Breast epithelium (tissue), 4 donors: Measurements from ENCODE around the gene SAMD14. TPM values are rescaled to one million over a fixed set of nuclear protein-coding genes. Genes with fewer than 3 reads are reported as not detected.

Experiments
- DNase-seq, 2 donors: peaks; one replicate each; pipeline ENCODE4 v3.0.0-alpha.2; 2019; ENCODE audit warnings: low spot score in 2 of 2
- H3K27ac ChIP-seq, 2 donors: fragments of 200-600 bp; sonication (generic) in 1 of 2; one replicate each; pipeline ENCODE4 v1.5.1; 2016 to 2019; ENCODE audit warnings: mild to moderate bottlenecking in 1 of 2
- H3K27me3 ChIP-seq, 2 donors: fragments of 200-600 bp; sonication (generic) in 1 of 2; one replicate each; pipeline versions ENCODE4 v1.5.1 to v1.6.0; 2017 to 2019; ENCODE audit warnings: control low read depth in 1 of 2, mild to moderate bottlenecking in 1 of 2
- H3K36me3 ChIP-seq: fragments of 200-600 bp; one replicate; pipeline ENCODE4 v1.5.1; 2019
- H3K4me1 ChIP-seq, 2 donors: fragments of 200-600 bp; sonication (generic); one replicate each; pipeline ENCODE4 v1.5.1; 2016 to 2019; ENCODE audit warnings: control low read depth in 1 of 2
- H3K4me3 ChIP-seq, 3 donors: fragments of 200-600 bp; sonication (generic); 1 replicate in 2 of 3; 2 replicates in 1 of 3; pipeline ENCODE4 v1.5.1; 2016 to 2019; ENCODE audit warnings: mild to moderate bottlenecking in 3 of 3, moderate library complexity in 2 of 3
- H3K9me3 ChIP-seq, 2 donors: fragments of 200-600 bp; sonication (generic) in 1 of 2; one replicate each; pipeline ENCODE4 v1.5.1; 2016 to 2019; ENCODE audit warnings: control low read depth in 1 of 2
- CTCF ChIP-seq, 3 donors: fragments of 450-650 bp; IDR thresholded peaks; one replicate each; pipeline ENCODE4 v1.5.1; 2016 to 2017; ENCODE audit warnings: antibody characterized with exemption in 3 of 3, mild to moderate bottlenecking in 3 of 3, moderate library complexity in 3 of 3
- POLR2A ChIP-seq: fragments of 450-650 bp; IDR thresholded peaks from one replicate; pipeline ENCODE4 v1.6.1; 2016; ENCODE audit warnings: antibody characterized with exemption, mild to moderate bottlenecking, moderate library complexity
- POLR2AphosphoS5 ChIP-seq, 3 donors: sonication (generic); formaldehyde crosslinking; IDR thresholded peaks; one replicate each; pipeline ENCODE4 v1.6.1; 2017; ENCODE audit warnings: antibody characterized with exemption in 3 of 3
- intact Hi-C: fragments of 100-400 bp; cut with DNase I; formaldehyde crosslinking; loops from one replicate; pipeline ENCODE4 v1.15.1; 2023; ENCODE audit warnings: low total_unique reads
- total RNA-seq, 3 donors: library from RNA; depleted of rRNA; stranded (reverse); fragments of >200 nt; gene quantifications; one replicate each; pipeline ENCODE4 v1.1.0, GENCODE V29; 2016

SAMD14 gene
- total RNA-seq, 3 donors from 2014 or later, result 0.16 to 0.98 TPM; not detected in 1

DNA sequence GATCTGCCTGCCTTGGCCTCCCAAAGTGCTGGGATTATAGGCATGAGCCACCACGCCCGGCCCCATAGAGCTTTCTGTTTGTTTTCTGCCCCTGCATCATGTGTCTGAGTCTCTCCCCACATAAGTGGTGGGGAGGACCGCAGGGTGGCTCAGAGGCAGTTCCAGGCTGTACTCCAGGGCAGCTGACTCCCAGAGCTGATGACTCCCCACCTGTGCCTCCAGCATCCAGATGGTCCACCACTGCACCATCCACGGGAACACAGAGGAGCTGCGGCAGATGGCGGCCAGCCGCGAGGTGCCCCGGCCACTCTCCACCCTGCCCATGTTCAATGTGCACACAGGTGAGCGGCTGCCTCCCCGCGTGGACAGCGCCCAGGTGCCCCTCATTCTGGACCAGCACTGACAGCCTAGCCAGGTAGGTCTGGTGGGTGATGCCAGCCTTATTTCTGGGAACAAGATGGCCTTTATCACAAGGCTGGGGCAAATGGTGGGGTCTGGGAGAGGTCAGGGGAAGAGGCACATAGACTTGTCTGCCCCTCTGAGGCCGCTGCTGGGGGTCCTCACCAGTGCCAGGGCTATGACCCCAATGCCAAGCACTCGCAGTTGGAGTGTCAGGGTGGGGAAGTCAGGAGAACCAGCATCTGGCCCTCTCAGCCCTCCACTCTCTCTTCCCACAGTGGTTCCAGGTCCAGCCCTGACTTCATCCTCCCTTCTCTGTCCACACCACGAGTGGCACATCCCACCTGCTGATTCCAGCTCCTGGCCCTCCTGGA is 45.3 kb upstream of the SAMD14 start:
- intact Hi-C loops, result no loop called here
- no peaks in the 10 kb centered on the region for H3K27me3 ChIP-seq
- TF ChIP-seq POLR2AphosphoS5 (IDR thresholded peaks at IDR 0.05) (no peak), CTCF (IDR thresholded peaks at IDR 0.05) (no peak), POLR2A (no peak)
- H3K36me3 ChIP-seq, result no peaks in the 10 kb centered on the region
- no peak overlapping the region for H3K4me3 ChIP-seq
- H3K27ac ChIP-seq, result peak overlapping the region; percentile 36 to 50
- peaks cover 9 to 10% of the 10 kb centered on the region in 2 donors for H3K4me1 ChIP-seq
- no peaks in the 10 kb centered on the region for H3K9me3 ChIP-seq
- no peak for DNase-seq

DNA sequence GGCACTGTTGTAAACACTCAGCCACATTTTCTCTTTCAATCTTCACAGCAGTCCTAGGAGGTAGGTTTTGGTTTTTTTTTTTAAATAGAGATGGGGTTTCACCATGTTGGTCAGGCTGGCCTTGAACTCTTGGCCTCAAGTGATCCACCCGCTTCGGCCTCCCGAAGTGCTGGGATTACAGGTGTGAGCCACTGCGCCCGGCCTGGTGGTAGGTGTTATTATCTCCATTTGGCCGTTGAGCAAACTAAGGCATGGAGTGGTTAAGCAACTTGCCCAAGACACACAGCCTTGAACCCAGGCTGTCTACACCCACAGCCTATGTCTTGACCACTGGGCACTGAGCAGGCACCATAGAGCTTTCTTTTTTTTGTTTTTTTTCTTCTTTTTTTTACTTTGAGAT is 44.5 kb upstream of the SAMD14 start:
- intact Hi-C loops, result no loop called here
- TF ChIP-seq CTCF (IDR thresholded peaks at IDR 0.05) (no peak), POLR2A (no peak), POLR2AphosphoS5 (IDR thresholded peaks at IDR 0.05) (no peak)
- no peaks in the 10 kb centered on the region for H3K27me3 ChIP-seq
- H3K36me3 ChIP-seq, result no peaks in the 10 kb centered on the region
- peaks cover 9 to 10% of the 10 kb centered on the region in 2 donors for H3K4me1 ChIP-seq
- no peaks in the 10 kb centered on the region for H3K9me3 ChIP-seq
- DNase-seq, result no peak
- H3K27ac ChIP-seq, result no peak overlapping the region
- no peak overlapping the region for H3K4me3 ChIP-seq

GRCh38 chr17:50173335-50173941 is 43.5 kb upstream of the SAMD14 start:
- no peak overlapping the region for H3K4me3 ChIP-seq
- no peaks in the 10 kb centered on the region for H3K27me3 ChIP-seq
- no peaks in the 10 kb centered on the region for H3K36me3 ChIP-seq
- no peaks in the 10 kb centered on the region for H3K9me3 ChIP-seq
- intact Hi-C loops, result no loop called here
- H3K27ac ChIP-seq, result peak overlapping the region; percentile 77 to 88
- TF ChIP-seq POLR2AphosphoS5 (IDR thresholded peaks at IDR 0.05) (no peak), CTCF (IDR thresholded peaks at IDR 0.05) (no peak), POLR2A (no peak)
- H3K4me1 ChIP-seq, result peaks cover 8% of the 10 kb centered on the region in 2 donors
- DNase-seq, result no peak

- no peaks in the 10 kb centered on the region for H3K36me3 ChIP-seq
- DNase-seq, result no peak
- intact Hi-C loops, result no loop called here
- peaks cover 3% of the 10 kb centered on the region in 2 donors for H3K4me1 ChIP-seq
- TF ChIP-seq POLR2AphosphoS5 (IDR thresholded peaks at IDR 0.05) (no peak), CTCF (IDR thresholded peaks at IDR 0.05) (no peak), POLR2A (no peak)
- no peak overlapping the region for H3K4me3 ChIP-seq
- peak overlapping the region; percentile 77 to 88 for H3K27ac ChIP-seq
- no peaks in the 10 kb centered on the region for H3K27me3 ChIP-seq
- no peaks in the 10 kb centered on the region for H3K9me3 ChIP-seq
Observed at GRCh38 chr17:50172936-50173334, 43.0 kb upstream of the SAMD14 start.

DNA sequence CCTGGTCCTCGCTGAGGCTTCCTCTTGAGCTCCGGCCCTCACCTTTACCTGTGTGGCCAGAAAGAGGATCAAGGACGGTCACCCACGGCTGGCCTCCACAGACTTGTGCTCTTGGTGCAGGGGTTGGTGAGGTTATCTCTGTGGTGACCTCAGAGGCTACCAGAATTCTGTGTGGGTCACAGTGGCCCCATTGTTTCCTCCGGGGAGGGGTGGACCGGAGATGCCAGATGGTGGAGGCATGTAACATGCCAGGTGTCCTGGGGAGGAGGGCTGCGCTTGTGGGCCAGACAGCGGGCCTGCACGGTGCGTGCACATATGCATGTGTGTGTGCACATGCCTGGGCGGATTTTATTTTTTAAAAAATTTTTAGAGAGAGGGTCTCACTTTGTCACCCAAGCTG is 42.2 kb upstream of the SAMD14 start:
- Histone ChIP-seq H3K27ac (peak overlapping the region; percentile 43 to 77), H3K27me3 (no peaks in the 10 kb centered on the region), H3K36me3 (no peaks in the 10 kb centered on the region), H3K4me3 (no peak overlapping the region), H3K4me1 (no peaks in the 10 kb centered on the region), H3K9me3 (no peaks in the 10 kb centered on the region)
- TF ChIP-seq POLR2A, result no peak
- TF ChIP-seq CTCF (IDR thresholded peaks at IDR 0.05), result no peak
- TF ChIP-seq POLR2AphosphoS5 (IDR thresholded peaks at IDR 0.05), result no peak
- DNase-seq, result no peak
- intact Hi-C loops, result no loop called here
